ENCODE results near the gene ENOX1. TPM values are rescaled to one million over a fixed set of nuclear protein-coding genes. Genes with fewer than 3 reads are reported as not detected.

Gene ENOX1
- total and polyA plus RNA-seq, 2 of the 13 experiments (the other 11 are each of a cell fraction or from before 2014, with no cell fraction given): not detected

DNA sequence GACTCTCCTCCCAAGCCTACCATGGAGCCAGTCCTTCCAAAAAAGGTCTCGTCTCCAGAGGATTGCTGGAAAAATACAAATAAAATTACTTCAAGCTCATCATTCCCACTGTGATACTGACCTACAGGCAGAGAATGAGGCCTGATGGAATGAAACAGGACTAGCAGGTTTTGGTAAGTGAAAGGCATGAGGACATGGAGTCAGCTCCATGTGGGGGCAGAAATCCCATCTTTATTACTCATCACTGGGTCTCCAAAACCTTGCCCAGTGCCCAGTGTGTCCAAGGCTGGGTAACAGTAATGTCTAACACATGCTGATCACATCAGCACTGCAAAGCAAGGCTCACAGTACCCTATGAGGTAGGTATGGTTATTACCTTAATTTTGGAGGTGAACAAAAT lies 528.0 kb downstream of the ENOX1 start:
- Histone ChIP-seq H3K36me3 (replicated peaks in 1 of 2; ENCODE audit: control insufficient read depth in 1 of 2, insufficient read depth in 2 of 2, low read length in 2 of 2) (no peaks in the 10 kb centered on the region), H2AFZ (ENCODE audit: low read length) (no peak overlapping the region), H3K4me3 (replicated peaks in 1 of 3; ENCODE audit: insufficient read depth in 1 of 3, low read depth in 2 of 3, low read length in 3 of 3) (no peak overlapping the region), H3K4me1 (ENCODE audit: insufficient read depth, low read length) (no peaks in the 10 kb centered on the region), H4K20me1 (ENCODE audit: insufficient read depth, low read length) (no peaks in the 10 kb centered on the region), H3K27ac (ENCODE audit: extremely low read length, insufficient read depth, low read length) (no peak overlapping the region), H3K79me2 (ENCODE audit: insufficient read depth, low read length) (no peaks in the 10 kb centered on the region), H3K4me2 (ENCODE audit: low read depth, low read length) (no peak overlapping the region), H3K9ac (ENCODE audit: insufficient read depth, low read depth, low read length) (no peak overlapping the region), H3K9me3 (ENCODE audit: low read length) (no peaks in the 10 kb centered on the region), H3K27me3 (ENCODE audit: control insufficient read depth in 1 of 2, insufficient read depth in 2 of 2, low read length in 2 of 2) (no peaks in the 10 kb centered on the region)
- in situ Hi-C loops (cut with HindIII; ENCODE audit: extremely low pct_ligation_motif_present, low pct_unique_long_range_greater_than_20kb) (no loop called here), intact Hi-C loops (cut with micrococcal nuclease; ENCODE audit: unreplicated experiment) (no loop called here)
- ChIA-PET POLR2A (no interaction called here), CTCF (ENCODE audit: low intra/inter-chr PET ratio, low total read pairs) (no interaction called here)
- FAIRE-seq (no peak), ATAC-seq (no peak), DNase-seq (ENCODE audit: low spot score) (no peak)
- BruUV-seq (replicated peaks): no TSS peak
- WGBS (ENCODE audit: low lambda C conversion rate): 0% methylated on average over 1 of the region's 1 CpG
- TF ChIP-seq, protein P1, sequence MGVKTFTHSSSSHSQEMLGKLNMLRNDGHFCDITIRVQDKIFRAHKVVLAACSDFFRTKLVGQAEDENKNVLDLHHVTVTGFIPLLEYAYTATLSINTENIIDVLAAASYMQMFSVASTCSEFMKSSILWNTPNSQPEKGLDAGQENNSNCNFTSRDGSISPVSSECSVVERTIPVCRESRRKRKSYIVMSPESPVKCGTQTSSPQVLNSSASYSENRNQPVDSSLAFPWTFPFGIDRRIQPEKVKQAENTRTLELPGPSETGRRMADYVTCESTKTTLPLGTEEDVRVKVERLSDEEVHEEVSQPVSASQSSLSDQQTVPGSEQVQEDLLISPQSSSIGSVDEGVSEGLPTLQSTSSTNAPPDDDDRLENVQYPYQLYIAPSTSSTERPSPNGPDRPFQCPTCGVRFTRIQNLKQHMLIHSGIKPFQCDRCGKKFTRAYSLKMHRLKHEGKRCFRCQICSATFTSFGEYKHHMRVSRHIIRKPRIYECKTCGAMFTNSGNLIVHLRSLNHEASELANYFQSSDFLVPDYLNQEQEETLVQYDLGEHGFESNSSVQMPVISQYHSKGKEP (CRISPR knock-in tag; IDR thresholded peaks at IDR 0.05): no peak
- TF ChIP-seq RFX3 (CRISPR knock-in tag; IDR thresholded peaks at IDR 0.05) (no peak), DR1 (CRISPR knock-in tag; IDR thresholded peaks at IDR 0.05) (no peak), ZBTB20 (CRISPR knock-in tag; IDR thresholded peaks at IDR 0.05; ENCODE audit: borderline replicate concordance, low read depth) (no peak), MAFF (IDR thresholded peaks at IDR 0.05; ENCODE audit: low read depth, low read length) (no peak), PHB2 (IDR thresholded peaks at IDR 0.05; ENCODE audit: partially characterized antibody) (no peak), ETV6 (CRISPR knock-in tag; conservative IDR thresholded peaks at IDR 0.05) (no peak), CENPX (CRISPR knock-in tag; IDR thresholded peaks at IDR 0.05) (no peak), MTA1 (CRISPR knock-in tag; IDR thresholded peaks at IDR 0.05; ENCODE audit: borderline replicate concordance) (no peak), NFE2L1 (CRISPR knock-in tag; IDR thresholded peaks at IDR 0.05; ENCODE audit: borderline replicate concordance) (no peak), ZSCAN22 (CRISPR knock-in tag; IDR thresholded peaks at IDR 0.05) (no peak), CBX5 (CRISPR knock-in tag; IDR thresholded peaks at IDR 0.05; ENCODE audit: borderline replicate concordance) (no peak), ZNF446 (CRISPR knock-in tag; IDR thresholded peaks at IDR 0.05) (no peak), PRMT3 (CRISPR knock-in tag; IDR thresholded peaks at IDR 0.05; ENCODE audit: borderline replicate concordance, low read depth) (no peak), NR2C2 (CRISPR knock-in tag; IDR thresholded peaks at IDR 0.05; ENCODE audit: borderline replicate concordance) (no peak)
- TF ChIP-seq, protein P2, sequence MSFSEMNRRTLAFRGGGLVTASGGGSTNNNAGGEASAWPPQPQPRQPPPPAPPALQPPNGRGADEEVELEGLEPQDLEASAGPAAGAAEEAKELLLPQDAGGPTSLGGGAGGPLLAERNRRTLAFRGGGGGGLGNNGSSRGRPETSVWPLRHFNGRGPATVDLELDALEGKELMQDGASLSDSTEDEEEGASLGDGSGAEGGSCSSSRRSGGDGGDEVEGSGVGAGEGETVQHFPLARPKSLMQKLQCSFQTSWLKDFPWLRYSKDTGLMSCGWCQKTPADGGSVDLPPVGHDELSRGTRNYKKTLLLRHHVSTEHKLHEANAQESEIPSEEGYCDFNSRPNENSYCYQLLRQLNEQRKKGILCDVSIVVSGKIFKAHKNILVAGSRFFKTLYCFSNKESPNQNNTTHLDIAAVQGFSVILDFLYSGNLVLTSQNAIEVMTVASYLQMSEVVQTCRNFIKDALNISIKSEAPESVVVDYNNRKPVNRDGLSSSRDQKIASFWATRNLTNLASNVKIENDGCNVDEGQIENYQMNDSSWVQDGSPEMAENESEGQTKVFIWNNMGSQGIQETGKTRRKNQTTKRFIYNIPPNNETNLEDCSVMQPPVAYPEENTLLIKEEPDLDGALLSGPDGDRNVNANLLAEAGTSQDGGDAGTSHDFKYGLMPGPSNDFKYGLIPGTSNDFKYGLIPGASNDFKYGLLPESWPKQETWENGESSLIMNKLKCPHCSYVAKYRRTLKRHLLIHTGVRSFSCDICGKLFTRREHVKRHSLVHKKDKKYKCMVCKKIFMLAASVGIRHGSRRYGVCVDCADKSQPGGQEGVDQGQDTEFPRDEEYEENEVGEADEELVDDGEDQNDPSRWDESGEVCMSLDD (CRISPR knock-in tag; IDR thresholded peaks at IDR 0.05; ENCODE audit: borderline replicate concordance): no peak
- TF ChIP-seq, protein P3, sequence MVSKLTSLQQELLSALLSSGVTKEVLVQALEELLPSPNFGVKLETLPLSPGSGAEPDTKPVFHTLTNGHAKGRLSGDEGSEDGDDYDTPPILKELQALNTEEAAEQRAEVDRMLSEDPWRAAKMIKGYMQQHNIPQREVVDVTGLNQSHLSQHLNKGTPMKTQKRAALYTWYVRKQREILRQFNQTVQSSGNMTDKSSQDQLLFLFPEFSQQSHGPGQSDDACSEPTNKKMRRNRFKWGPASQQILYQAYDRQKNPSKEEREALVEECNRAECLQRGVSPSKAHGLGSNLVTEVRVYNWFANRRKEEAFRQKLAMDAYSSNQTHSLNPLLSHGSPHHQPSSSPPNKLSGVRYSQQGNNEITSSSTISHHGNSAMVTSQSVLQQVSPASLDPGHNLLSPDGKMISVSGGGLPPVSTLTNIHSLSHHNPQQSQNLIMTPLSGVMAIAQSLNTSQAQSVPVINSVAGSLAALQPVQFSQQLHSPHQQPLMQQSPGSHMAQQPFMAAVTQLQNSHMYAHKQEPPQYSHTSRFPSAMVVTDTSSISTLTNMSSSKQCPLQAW (CRISPR knock-in tag; IDR thresholded peaks at IDR 0.05): no peak
- TF ChIP-seq, protein P4, sequence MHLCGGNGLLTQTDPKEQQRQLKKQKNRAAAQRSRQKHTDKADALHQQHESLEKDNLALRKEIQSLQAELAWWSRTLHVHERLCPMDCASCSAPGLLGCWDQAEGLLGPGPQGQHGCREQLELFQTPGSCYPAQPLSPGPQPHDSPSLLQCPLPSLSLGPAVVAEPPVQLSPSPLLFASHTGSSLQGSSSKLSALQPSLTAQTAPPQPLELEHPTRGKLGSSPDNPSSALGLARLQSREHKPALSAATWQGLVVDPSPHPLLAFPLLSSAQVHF (CRISPR knock-in tag; IDR thresholded peaks at IDR 0.05): no peak
- TF ChIP-seq, protein P5, sequence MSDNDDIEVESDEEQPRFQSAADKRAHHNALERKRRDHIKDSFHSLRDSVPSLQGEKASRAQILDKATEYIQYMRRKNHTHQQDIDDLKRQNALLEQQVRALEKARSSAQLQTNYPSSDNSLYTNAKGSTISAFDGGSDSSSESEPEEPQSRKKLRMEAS (IDR thresholded peaks at IDR 0.05): no peak

Data from HepG2 (cell line).